ENCODE measurements around the gene ADAMTS12. TPM values are rescaled to one million over a fixed set of nuclear protein-coding genes. Genes with fewer than 3 reads are reported as not detected.

ADAMTS12 gene
- total RNA-seq, 1 donor, result 6.9 TPM

- no peaks in the 10 kb centered on the region for H3K27me3 ChIP-seq (ENCODE audit: insufficient read depth, low read length)
- TF ChIP-seq CTCF (IDR thresholded peaks at IDR 0.05; ENCODE audit: extremely low read depth, low read depth, low read length), result no peak
- H3K9me3 ChIP-seq (ENCODE audit: low read depth, low read length), result no peaks in the 10 kb centered on the region
- no peak overlapping the region for H2AFZ ChIP-seq (ENCODE audit: low read length)
- peak overlapping the region; percentile 65 for H3K27ac ChIP-seq (ENCODE audit: low read depth, low read length)
- peak overlapping the region; percentile 7 for H3K4me3 ChIP-seq (ENCODE audit: insufficient read depth, low read length)
- H3K79me2 ChIP-seq (ENCODE audit: insufficient read depth, low read length), result peaks cover 48% of the 10 kb centered on the region
- H3K4me2 ChIP-seq (ENCODE audit: insufficient read depth, low read length), result peak overlapping the region; percentile 59
- no peak for DNase-seq (ENCODE audit: insufficient read length, low spot score, missing footprints)
- H3K36me3 ChIP-seq (ENCODE audit: insufficient read depth, low read length), result peaks cover 5% of the 10 kb centered on the region
- no peaks in the 10 kb centered on the region for H4K20me1 ChIP-seq (ENCODE audit: insufficient read depth, low read length)
- H3K4me1 ChIP-seq (ENCODE audit: insufficient read depth, low read length), result peaks cover 41% of the 10 kb centered on the region
Measured at GRCh38 chr5:33806738-33807442, 84.9 kb downstream of the ADAMTS12 start.

- DNase-seq (ENCODE audit: insufficient read length, low spot score, missing footprints), result no peak
- Histone ChIP-seq H3K27ac (ENCODE audit: low read depth, low read length) (no peak overlapping the region), H3K9me3 (ENCODE audit: low read depth, low read length) (no peaks in the 10 kb centered on the region), H4K20me1 (ENCODE audit: insufficient read depth, low read length) (peaks cover 3% of the 10 kb centered on the region), H3K4me1 (ENCODE audit: insufficient read depth, low read length) (peaks cover 3% of the 10 kb centered on the region), H3K36me3 (ENCODE audit: insufficient read depth, low read length) (no peaks in the 10 kb centered on the region), H3K79me2 (ENCODE audit: insufficient read depth, low read length) (peaks cover 48% of the 10 kb centered on the region), H2AFZ (ENCODE audit: low read length) (no peak overlapping the region), H3K4me3 (ENCODE audit: insufficient read depth, low read length) (no peak overlapping the region), H3K4me2 (ENCODE audit: insufficient read depth, low read length) (no peak overlapping the region), H3K27me3 (ENCODE audit: insufficient read depth, low read length) (no peaks in the 10 kb centered on the region)
- no peak for TF ChIP-seq CTCF (IDR thresholded peaks at IDR 0.05; ENCODE audit: extremely low read depth, low read depth, low read length)
Measured at GRCh38 chr5:33801292-33801691, 90.5 kb downstream of the ADAMTS12 start.

- no peaks in the 10 kb centered on the region for H3K9me3 ChIP-seq (ENCODE audit: low read depth, low read length)
- no peaks in the 10 kb centered on the region for H3K4me1 ChIP-seq (ENCODE audit: insufficient read depth, low read length)
- no peak overlapping the region for H3K4me3 ChIP-seq (ENCODE audit: insufficient read depth, low read length)
- no peak for TF ChIP-seq CTCF (IDR thresholded peaks at IDR 0.05; ENCODE audit: extremely low read depth, low read depth, low read length)
- DNase-seq (ENCODE audit: insufficient read length, low spot score, missing footprints), result no peak
- no peak overlapping the region for H3K4me2 ChIP-seq (ENCODE audit: insufficient read depth, low read length)
- H3K27me3 ChIP-seq (ENCODE audit: insufficient read depth, low read length), result no peaks in the 10 kb centered on the region
- H3K27ac ChIP-seq (ENCODE audit: low read depth, low read length), result no peak overlapping the region
- H3K36me3 ChIP-seq (ENCODE audit: insufficient read depth, low read length), result no peaks in the 10 kb centered on the region
- no peak overlapping the region for H2AFZ ChIP-seq (ENCODE audit: low read length)
- H3K79me2 ChIP-seq (ENCODE audit: insufficient read depth, low read length), result peaks cover 43% of the 10 kb centered on the region
- peaks cover 3% of the 10 kb centered on the region for H4K20me1 ChIP-seq (ENCODE audit: insufficient read depth, low read length)
Measured at GRCh38 chr5:33800241-33800950, 91.4 kb downstream of the ADAMTS12 start.

GRCh38 chr5:33795496-33795895 lies 96.3 kb downstream of the ADAMTS12 start:
- Histone ChIP-seq H3K4me1 (ENCODE audit: insufficient read depth, low read length) (peaks cover 10% of the 10 kb centered on the region), H3K4me3 (ENCODE audit: insufficient read depth, low read length) (no peak overlapping the region), H4K20me1 (ENCODE audit: insufficient read depth, low read length) (peaks cover 3% of the 10 kb centered on the region), H3K36me3 (ENCODE audit: insufficient read depth, low read length) (no peaks in the 10 kb centered on the region), H3K4me2 (ENCODE audit: insufficient read depth, low read length) (no peak overlapping the region), H3K79me2 (ENCODE audit: insufficient read depth, low read length) (peaks cover 19% of the 10 kb centered on the region), H3K9me3 (ENCODE audit: low read depth, low read length) (no peaks in the 10 kb centered on the region), H3K27me3 (ENCODE audit: insufficient read depth, low read length) (no peaks in the 10 kb centered on the region), H3K27ac (ENCODE audit: low read depth, low read length) (no peak overlapping the region), H2AFZ (ENCODE audit: low read length) (no peak overlapping the region)
- DNase-seq (ENCODE audit: insufficient read length, low spot score, missing footprints), result no peak
- TF ChIP-seq CTCF (IDR thresholded peaks at IDR 0.05; ENCODE audit: extremely low read depth, low read depth, low read length), result no peak
